Activated naive CD4-positive, alpha-beta T cell treated with anti-CD3 and anti-CD28 coated beads, Interleukin-2, amount 10 ng/mL, durations not matched to agents 7 days and 5 days (primary cell): ENCODE data around the gene CNOT4.

Experiments
- CTCF ChIA-PET: fragments of 350-600 bp; sonication (Branson Sonifier 250); formaldehyde crosslinking; loops from one replicate; lab custom pipeline; 2021; ENCODE audit warnings: antibody characterized with exemption; lab: Charles Lee
- DNase-seq: peaks from one replicate; pipeline ENCODE4 v3.0.0-alpha.2; 2020
- H3K27ac Mint-ChIP-seq: one replicate; pipeline ENCODE4 v1.8.0; 2021; ENCODE audit warnings: mild to moderate bottlenecking, moderate library complexity, mixed read lengths
- H3K27me3 Mint-ChIP-seq: one replicate; pipeline ENCODE4 v1.8.0; 2021; ENCODE audit warnings: mild to moderate bottlenecking, mixed read lengths
- H3K36me3 Mint-ChIP-seq: one replicate; pipeline ENCODE4 v1.8.0; 2021; ENCODE audit warnings: mixed read lengths
- H3K4me1 Mint-ChIP-seq: one replicate; pipeline ENCODE4 v1.8.0; 2021; ENCODE audit warnings: mixed read lengths
- H3K4me3 Mint-ChIP-seq: one replicate; pipeline ENCODE4 v1.8.0; 2021; ENCODE audit warnings: mild to moderate bottlenecking, moderate library complexity, mixed read lengths
- H3K9me3 Mint-ChIP-seq: one replicate; pipeline ENCODE4 v1.8.0; 2021; ENCODE audit warnings: mixed read lengths

Gene CNOT4

GRCh38 chr7:135389971-135390370 lies 119.9 kb downstream of the CNOT4 start:
- Mint-ChIP-seq H3K27me3 (no peaks in the 10 kb centered on the region), H3K4me3 (no peak overlapping the region), H3K9me3 (no peaks in the 10 kb centered on the region), H3K27ac (no peak overlapping the region), H3K4me1 (no peaks in the 10 kb centered on the region), H3K36me3 (peaks cover 32% of the 10 kb centered on the region)
- CTCF ChIA-PET: interaction anchor here (0.7 kb wide), 1 partner anchor 824 kb away, joined by 3 read pairs; no protein-coding TSS in a partner anchor
- no peak for DNase-seq

- H3K4me1 Mint-ChIP-seq: no peaks in the 10 kb centered on the region
- H3K4me3 Mint-ChIP-seq: no peak overlapping the region
- peaks cover 24% of the 10 kb centered on the region for H3K36me3 Mint-ChIP-seq
- H3K27ac Mint-ChIP-seq: no peak overlapping the region
- H3K9me3 Mint-ChIP-seq: no peaks in the 10 kb centered on the region
- CTCF ChIA-PET: no interaction called here
- no peak for DNase-seq
- no peaks in the 10 kb centered on the region for H3K27me3 Mint-ChIP-seq
Measured at GRCh38 chr7:135388616-135389015, 121.3 kb downstream of the CNOT4 start.

- Mint-ChIP-seq H3K27ac (no peak overlapping the region), H3K27me3 (no peaks in the 10 kb centered on the region), H3K4me1 (no peaks in the 10 kb centered on the region), H3K36me3 (peaks cover 15% of the 10 kb centered on the region), H3K4me3 (no peak overlapping the region), H3K9me3 (no peaks in the 10 kb centered on the region)
- CTCF ChIA-PET: no interaction called here
- no peak for DNase-seq
Measured at GRCh38 chr7:135386776-135387175, 123.1 kb downstream of the CNOT4 start.

- no peaks in the 10 kb centered on the region for H3K27me3 Mint-ChIP-seq
- CTCF ChIA-PET: no interaction called here
- H3K4me3 Mint-ChIP-seq: no peak overlapping the region
- H3K36me3 Mint-ChIP-seq: peaks cover 14% of the 10 kb centered on the region
- no peak for DNase-seq
- no peak overlapping the region for H3K27ac Mint-ChIP-seq
- H3K4me1 Mint-ChIP-seq: no peaks in the 10 kb centered on the region
- no peaks in the 10 kb centered on the region for H3K9me3 Mint-ChIP-seq
Measured at GRCh38 chr7:135386181-135386580, 123.7 kb downstream of the CNOT4 start.

- no peak for DNase-seq
- H3K27me3 Mint-ChIP-seq: no peaks in the 10 kb centered on the region
- H3K36me3 Mint-ChIP-seq: peaks cover 14% of the 10 kb centered on the region
- no peak overlapping the region for H3K27ac Mint-ChIP-seq
- H3K4me1 Mint-ChIP-seq: no peaks in the 10 kb centered on the region
- CTCF ChIA-PET: no interaction called here
- no peaks in the 10 kb centered on the region for H3K9me3 Mint-ChIP-seq
- no peak overlapping the region for H3K4me3 Mint-ChIP-seq
Measured at GRCh38 chr7:135385209-135385608, 124.7 kb downstream of the CNOT4 start.

- no peak overlapping the region for H3K27ac Mint-ChIP-seq
- no peak overlapping the region for H3K4me3 Mint-ChIP-seq
- no peaks in the 10 kb centered on the region for H3K4me1 Mint-ChIP-seq
- H3K27me3 Mint-ChIP-seq: no peaks in the 10 kb centered on the region
- H3K36me3 Mint-ChIP-seq: peaks cover 11% of the 10 kb centered on the region
- CTCF ChIA-PET: no interaction called here
- no peak for DNase-seq
- no peaks in the 10 kb centered on the region for H3K9me3 Mint-ChIP-seq
Measured at GRCh38 chr7:135383525-135384175, 126.3 kb downstream of the CNOT4 start.

GRCh38 chr7:135382173-135382572 lies 127.7 kb downstream of the CNOT4 start:
- H3K27me3 Mint-ChIP-seq: no peaks in the 10 kb centered on the region
- peaks cover 4% of the 10 kb centered on the region for H3K36me3 Mint-ChIP-seq
- CTCF ChIA-PET: no interaction called here
- no peak overlapping the region for H3K4me3 Mint-ChIP-seq
- H3K9me3 Mint-ChIP-seq: no peaks in the 10 kb centered on the region
- H3K4me1 Mint-ChIP-seq: no peaks in the 10 kb centered on the region
- H3K27ac Mint-ChIP-seq: no peak overlapping the region
- no peak for DNase-seq

GRCh38 chr7:135381369-135381768 lies 128.5 kb downstream of the CNOT4 start:
- no peak for DNase-seq
- no peaks in the 10 kb centered on the region for H3K4me1 Mint-ChIP-seq
- CTCF ChIA-PET: no interaction called here
- no peaks in the 10 kb centered on the region for H3K9me3 Mint-ChIP-seq
- no peaks in the 10 kb centered on the region for H3K27me3 Mint-ChIP-seq
- no peaks in the 10 kb centered on the region for H3K36me3 Mint-ChIP-seq
- H3K27ac Mint-ChIP-seq: no peak overlapping the region
- H3K4me3 Mint-ChIP-seq: no peak overlapping the region

- no peaks in the 10 kb centered on the region for H3K4me1 Mint-ChIP-seq
- no peak overlapping the region for H3K27ac Mint-ChIP-seq
- no peaks in the 10 kb centered on the region for H3K27me3 Mint-ChIP-seq
- DNase-seq: no peak
- CTCF ChIA-PET: no interaction called here
- no peak overlapping the region for H3K4me3 Mint-ChIP-seq
- no peaks in the 10 kb centered on the region for H3K9me3 Mint-ChIP-seq
- no peaks in the 10 kb centered on the region for H3K36me3 Mint-ChIP-seq
Measured at GRCh38 chr7:135380351-135380750, 129.6 kb downstream of the CNOT4 start.

GRCh38 chr7:135377171-135377570 lies 132.7 kb downstream of the CNOT4 start:
- no peak overlapping the region for H3K4me3 Mint-ChIP-seq
- H3K9me3 Mint-ChIP-seq: no peaks in the 10 kb centered on the region
- H3K4me1 Mint-ChIP-seq: no peaks in the 10 kb centered on the region
- DNase-seq: no peak
- no peak overlapping the region for H3K27ac Mint-ChIP-seq
- no peaks in the 10 kb centered on the region for H3K36me3 Mint-ChIP-seq
- no peaks in the 10 kb centered on the region for H3K27me3 Mint-ChIP-seq
- CTCF ChIA-PET: interaction anchor here (0.8 kb wide), 1 partner anchor 39 kb away, joined by 3 read pairs; no protein-coding TSS in a partner anchor

- Mint-ChIP-seq H3K36me3 (no peaks in the 10 kb centered on the region), H3K27me3 (no peaks in the 10 kb centered on the region), H3K4me1 (no peaks in the 10 kb centered on the region), H3K4me3 (no peak overlapping the region), H3K27ac (no peak overlapping the region), H3K9me3 (no peaks in the 10 kb centered on the region)
- CTCF ChIA-PET: no interaction called here
- no peak for DNase-seq
Measured at GRCh38 chr7:135375908-135376699, 133.8 kb downstream of the CNOT4 start.

- Mint-ChIP-seq H3K27ac (no peak overlapping the region), H3K27me3 (no peaks in the 10 kb centered on the region), H3K4me3 (no peak overlapping the region), H3K9me3 (no peaks in the 10 kb centered on the region), H3K36me3 (peaks cover 3% of the 10 kb centered on the region), H3K4me1 (no peaks in the 10 kb centered on the region)
- CTCF ChIA-PET: no interaction called here
- no peak for DNase-seq
Measured at GRCh38 chr7:135374736-135375135, 135.2 kb downstream of the CNOT4 start.

GRCh38 chr7:135372222-135372621 lies 137.7 kb downstream of the CNOT4 start:
- peaks cover 6% of the 10 kb centered on the region for H3K36me3 Mint-ChIP-seq
- H3K27ac Mint-ChIP-seq: no peak overlapping the region
- CTCF ChIA-PET: no interaction called here
- H3K4me3 Mint-ChIP-seq: no peak overlapping the region
- DNase-seq: no peak
- H3K4me1 Mint-ChIP-seq: no peaks in the 10 kb centered on the region
- no peaks in the 10 kb centered on the region for H3K9me3 Mint-ChIP-seq
- no peaks in the 10 kb centered on the region for H3K27me3 Mint-ChIP-seq

GRCh38 chr7:135370656-135371055 lies 139.2 kb downstream of the CNOT4 start:
- CTCF ChIA-PET: no interaction called here
- H3K27ac Mint-ChIP-seq: no peak overlapping the region

GRCh38 chr7:135369405-135369804 lies 140.5 kb downstream of the CNOT4 start:
- peaks cover 6% of the 10 kb centered on the region for H3K36me3 Mint-ChIP-seq
- no peaks in the 10 kb centered on the region for H3K27me3 Mint-ChIP-seq
- no peak overlapping the region for H3K27ac Mint-ChIP-seq
- no peaks in the 10 kb centered on the region for H3K4me1 Mint-ChIP-seq
- H3K4me3 Mint-ChIP-seq: no peak overlapping the region
- no peak for DNase-seq
- CTCF ChIA-PET: no interaction called here
- H3K9me3 Mint-ChIP-seq: no peaks in the 10 kb centered on the region

More at GRCh38 chr7:135370656-135371055, 139.2 kb downstream of the CNOT4 start:
- Mint-ChIP-seq H3K27me3 (no peaks in the 10 kb centered on the region), H3K4me3 (no peak overlapping the region), H3K9me3 (no peaks in the 10 kb centered on the region), H3K36me3 (peaks cover 6% of the 10 kb centered on the region), H3K4me1 (no peaks in the 10 kb centered on the region)
- no peak for DNase-seq
